H1 (cell line): ENCODE results near the gene CCDC171. TPM values are rescaled to one million over a fixed set of nuclear protein-coding genes. Genes with fewer than 3 reads are reported as not detected.

Experiments
- CBX8 ChIP-seq: fragments of 300-800, 300-1000 bp; sonication (generic); IDR thresholded peaks from 2 replicates; pipeline ENCODE4 v1.7.1; 2016; ENCODE audit warnings: low read depth, low read length, borderline replicate concordance
- JUN ChIP-seq: IDR thresholded peaks from 2 replicates; pipeline ENCODE4 v1.6.1; 2011; ENCODE audit warnings: low read depth, mild to moderate bottlenecking, improper control_type of control experiment, low read length
- RXRA ChIP-seq: IDR thresholded peaks from 2 replicates; pipeline ENCODE4 v1.6.1; 2011; ENCODE audit warnings: low read depth, mild to moderate bottlenecking, low read length, moderate library complexity; ENCODE audit not compliant: insufficient read depth
- SP4 ChIP-seq: IDR thresholded peaks from 2 replicates; pipeline ENCODE4 v1.6.1; 2012; ENCODE audit warnings: low read length, inconsistent platforms
- polyA plus RNA-seq, 7 experiments: library from polyadenylated mRNA; depleted of rRNA in 3 of 7; stranded (reverse) in 5 of 7; unstranded in 2 of 7; fragments of >200 nt in 5 of 7; fragments of 200-250 nt in 2 of 7; gene quantifications; 1 replicate in 5 of 7; 2 replicates in 1 of 7; 4 replicates in 1 of 7; pipeline versions ENCODE4 v1.2.1 to v1.2.3, GENCODE V29; 2011 to 2013; ENCODE audit warnings: missing spikeins in 2 of 7, mixed read lengths in 2 of 7
- total RNA-seq: library from RNA; stranded (reverse); fragmentation: NEBNext Ultra II Directional; extraction: Animal tissue kit (Norgen Biotek cat#: 25700); gene quantifications from 2 replicates; pipeline ENCODE4 v1.2.1, GENCODE V29; 2021
- TF ChIP-seq, protein P1 (sequence below): fragments of 300-600 bp; sonication (generic); IDR thresholded peaks from 2 replicates; pipeline ENCODE4 v1.7.1; 2012; ENCODE audit warnings: low read length, moderate library complexity, mild to moderate bottlenecking, inconsistent platforms; ENCODE audit not compliant: insufficient replicate concordance

Gene CCDC171
- total and polyA plus RNA-seq, 2 of the 8 experiments (the other 6 are each of a cell fraction or from before 2014, with no cell fraction given): 0.83 to 2.3 TPM

DNA sequence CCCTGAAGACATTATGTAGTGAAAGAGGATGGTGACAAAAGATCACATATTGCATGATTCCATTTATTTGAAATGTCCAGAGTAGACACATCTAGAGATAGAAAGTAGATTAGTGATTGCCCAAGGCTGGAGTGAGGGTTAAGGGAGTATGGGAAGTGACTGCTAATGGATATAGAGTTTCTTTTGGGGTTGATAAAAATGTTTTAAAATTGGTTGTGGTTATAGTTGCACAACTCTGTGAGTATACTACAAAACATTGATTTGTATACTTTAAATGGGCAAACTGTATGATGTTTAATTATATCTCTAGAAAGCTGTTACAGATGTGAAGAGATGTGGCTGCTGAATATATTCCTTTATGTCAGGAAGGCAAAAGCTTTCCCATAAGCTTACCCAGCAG, 202.8 kb downstream of the CCDC171 start (continued):
- TF ChIP-seq, protein P1, sequence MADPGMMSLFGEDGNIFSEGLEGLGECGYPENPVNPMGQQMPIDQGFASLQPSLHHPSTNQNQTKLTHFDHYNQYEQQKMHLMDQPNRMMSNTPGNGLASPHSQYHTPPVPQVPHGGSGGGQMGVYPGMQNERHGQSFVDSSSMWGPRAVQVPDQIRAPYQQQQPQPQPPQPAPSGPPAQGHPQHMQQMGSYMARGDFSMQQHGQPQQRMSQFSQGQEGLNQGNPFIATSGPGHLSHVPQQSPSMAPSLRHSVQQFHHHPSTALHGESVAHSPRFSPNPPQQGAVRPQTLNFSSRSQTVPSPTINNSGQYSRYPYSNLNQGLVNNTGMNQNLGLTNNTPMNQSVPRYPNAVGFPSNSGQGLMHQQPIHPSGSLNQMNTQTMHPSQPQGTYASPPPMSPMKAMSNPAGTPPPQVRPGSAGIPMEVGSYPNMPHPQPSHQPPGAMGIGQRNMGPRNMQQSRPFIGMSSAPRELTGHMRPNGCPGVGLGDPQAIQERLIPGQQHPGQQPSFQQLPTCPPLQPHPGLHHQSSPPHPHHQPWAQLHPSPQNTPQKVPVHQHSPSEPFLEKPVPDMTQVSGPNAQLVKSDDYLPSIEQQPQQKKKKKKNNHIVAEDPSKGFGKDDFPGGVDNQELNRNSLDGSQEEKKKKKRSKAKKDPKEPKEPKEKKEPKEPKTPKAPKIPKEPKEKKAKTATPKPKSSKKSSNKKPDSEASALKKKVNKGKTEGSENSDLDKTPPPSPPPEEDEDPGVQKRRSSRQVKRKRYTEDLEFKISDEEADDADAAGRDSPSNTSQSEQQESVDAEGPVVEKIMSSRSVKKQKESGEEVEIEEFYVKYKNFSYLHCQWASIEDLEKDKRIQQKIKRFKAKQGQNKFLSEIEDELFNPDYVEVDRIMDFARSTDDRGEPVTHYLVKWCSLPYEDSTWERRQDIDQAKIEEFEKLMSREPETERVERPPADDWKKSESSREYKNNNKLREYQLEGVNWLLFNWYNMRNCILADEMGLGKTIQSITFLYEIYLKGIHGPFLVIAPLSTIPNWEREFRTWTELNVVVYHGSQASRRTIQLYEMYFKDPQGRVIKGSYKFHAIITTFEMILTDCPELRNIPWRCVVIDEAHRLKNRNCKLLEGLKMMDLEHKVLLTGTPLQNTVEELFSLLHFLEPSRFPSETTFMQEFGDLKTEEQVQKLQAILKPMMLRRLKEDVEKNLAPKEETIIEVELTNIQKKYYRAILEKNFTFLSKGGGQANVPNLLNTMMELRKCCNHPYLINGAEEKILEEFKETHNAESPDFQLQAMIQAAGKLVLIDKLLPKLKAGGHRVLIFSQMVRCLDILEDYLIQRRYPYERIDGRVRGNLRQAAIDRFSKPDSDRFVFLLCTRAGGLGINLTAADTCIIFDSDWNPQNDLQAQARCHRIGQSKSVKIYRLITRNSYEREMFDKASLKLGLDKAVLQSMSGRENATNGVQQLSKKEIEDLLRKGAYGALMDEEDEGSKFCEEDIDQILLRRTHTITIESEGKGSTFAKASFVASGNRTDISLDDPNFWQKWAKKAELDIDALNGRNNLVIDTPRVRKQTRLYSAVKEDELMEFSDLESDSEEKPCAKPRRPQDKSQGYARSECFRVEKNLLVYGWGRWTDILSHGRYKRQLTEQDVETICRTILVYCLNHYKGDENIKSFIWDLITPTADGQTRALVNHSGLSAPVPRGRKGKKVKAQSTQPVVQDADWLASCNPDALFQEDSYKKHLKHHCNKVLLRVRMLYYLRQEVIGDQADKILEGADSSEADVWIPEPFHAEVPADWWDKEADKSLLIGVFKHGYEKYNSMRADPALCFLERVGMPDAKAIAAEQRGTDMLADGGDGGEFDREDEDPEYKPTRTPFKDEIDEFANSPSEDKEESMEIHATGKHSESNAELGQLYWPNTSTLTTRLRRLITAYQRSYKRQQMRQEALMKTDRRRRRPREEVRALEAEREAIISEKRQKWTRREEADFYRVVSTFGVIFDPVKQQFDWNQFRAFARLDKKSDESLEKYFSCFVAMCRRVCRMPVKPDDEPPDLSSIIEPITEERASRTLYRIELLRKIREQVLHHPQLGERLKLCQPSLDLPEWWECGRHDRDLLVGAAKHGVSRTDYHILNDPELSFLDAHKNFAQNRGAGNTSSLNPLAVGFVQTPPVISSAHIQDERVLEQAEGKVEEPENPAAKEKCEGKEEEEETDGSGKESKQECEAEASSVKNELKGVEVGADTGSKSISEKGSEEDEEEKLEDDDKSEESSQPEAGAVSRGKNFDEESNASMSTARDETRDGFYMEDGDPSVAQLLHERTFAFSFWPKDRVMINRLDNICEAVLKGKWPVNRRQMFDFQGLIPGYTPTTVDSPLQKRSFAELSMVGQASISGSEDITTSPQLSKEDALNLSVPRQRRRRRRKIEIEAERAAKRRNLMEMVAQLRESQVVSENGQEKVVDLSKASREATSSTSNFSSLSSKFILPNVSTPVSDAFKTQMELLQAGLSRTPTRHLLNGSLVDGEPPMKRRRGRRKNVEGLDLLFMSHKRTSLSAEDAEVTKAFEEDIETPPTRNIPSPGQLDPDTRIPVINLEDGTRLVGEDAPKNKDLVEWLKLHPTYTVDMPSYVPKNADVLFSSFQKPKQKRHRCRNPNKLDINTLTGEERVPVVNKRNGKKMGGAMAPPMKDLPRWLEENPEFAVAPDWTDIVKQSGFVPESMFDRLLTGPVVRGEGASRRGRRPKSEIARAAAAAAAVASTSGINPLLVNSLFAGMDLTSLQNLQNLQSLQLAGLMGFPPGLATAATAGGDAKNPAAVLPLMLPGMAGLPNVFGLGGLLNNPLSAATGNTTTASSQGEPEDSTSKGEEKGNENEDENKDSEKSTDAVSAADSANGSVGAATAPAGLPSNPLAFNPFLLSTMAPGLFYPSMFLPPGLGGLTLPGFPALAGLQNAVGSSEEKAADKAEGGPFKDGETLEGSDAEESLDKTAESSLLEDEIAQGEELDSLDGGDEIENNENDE: no peak
- no peak for TF ChIP-seq SP4
- TF ChIP-seq CBX8: no peak
- TF ChIP-seq JUN: no peak
- TF ChIP-seq RXRA: no peak
